GM18861 (cell line): ENCODE data around the gene TIGD3.
A peak's percentile ranks its signal among the peaks of the same experiment; 100 is the strongest.

Experiments used
- ATAC-seq: cut with Tn5 transposase; IDR thresholded peaks from one replicate; pipeline ENCODE4 v1.9.1; 2021; ENCODE audit not compliant: unreplicated experiment

Gene TIGD3

GRCh38 chr11:65366340-65366773, 11.8 kb downstream of the TIGD3 start:
- ATAC-seq: no peak

- no peak for ATAC-seq
These were observed 16.1 kb downstream of the TIGD3 start for GRCh38 chr11:65370659-65371049.

GRCh38 chr11:65373839-65374580, 19.5 kb downstream of the TIGD3 start:
- ATAC-seq: no peak

GRCh38 chr11:65375012-65375411, 20.5 kb downstream of the TIGD3 start:
- ATAC-seq: no peak

GRCh38 chr11:65376138-65376713, 21.7 kb downstream of the TIGD3 start:
- ATAC-seq: no peak

GRCh38 chr11:65377036-65377435, 22.5 kb downstream of the TIGD3 start:
- no peak for ATAC-seq

- no peak for ATAC-seq
These were observed 23.2 kb downstream of the TIGD3 start for GRCh38 chr11:65377777-65378176.

GRCh38 chr11:65378208-65378927, 23.8 kb downstream of the TIGD3 start:
- ATAC-seq: no peak

GRCh38 chr11:65378928-65379638, 24.5 kb downstream of the TIGD3 start:
- ATAC-seq: no peak

- no peak for ATAC-seq
These were observed 25.3 kb downstream of the TIGD3 start for GRCh38 chr11:65379698-65380459.

- ATAC-seq: no peak
These were observed 26.0 kb downstream of the TIGD3 start for GRCh38 chr11:65380460-65381119.

GRCh38 chr11:65381716-65382032, 27.1 kb downstream of the TIGD3 start:
- no peak for ATAC-seq

- peak; percentile 42 for ATAC-seq
These were observed 27.7 kb downstream of the TIGD3 start, which contains the start of gene SLC25A45 for GRCh38 chr11:65382033-65382803. Gene SLC25A45 (minus strand): TSS chr11:65382646. CDS start chr11:65381951, 695 bp downstream.

GRCh38 chr11:65382804-65383368, 28.3 kb downstream of the TIGD3 start:
- no peak for ATAC-seq

- ATAC-seq: no peak
These were observed 29.2 kb downstream of the TIGD3 start for GRCh38 chr11:65383778-65384177.

GRCh38 chr11:65384301-65384889, 29.8 kb downstream of the TIGD3 start:
- ATAC-seq: no peak

- peak; percentile 22 for ATAC-seq
These were observed 32.0 kb downstream of the TIGD3 start, which contains the start of gene FRMD8 for GRCh38 chr11:65386307-65387140. Gene FRMD8 (plus strand): TSS chr11:65386637. CDS start chr11:65387037, 400 bp downstream.

GRCh38 chr11:65388731-65389130, 34.2 kb downstream of the TIGD3 start:
- no peak for ATAC-seq
